OCI-LY7 (cell line): ENCODE measurements around the gene HPN. TPM values are rescaled to one million over a fixed set of nuclear protein-coding genes. Genes with fewer than 3 reads are reported as not detected.

Source experiments
- BruUV-seq: library from RNA; stranded (reverse); fragments of 400-500 nt; replicated peaks from 2 replicates; lab custom pipeline; 2021; lab: Mats Ljungman, UMichigan
- CTCF ChIA-PET: fragments of 300-600 bp; sonication (Branson Sonifier 250); formaldehyde crosslinking; loops from one replicate; lab custom pipeline; 2022; ENCODE audit warnings: antibody characterized with exemption; ENCODE audit not compliant: unreplicated experiment; lab: Charles Lee
- POLR2A ChIA-PET: fragments of 300-600 bp; sonication (Branson Sonifier 250); formaldehyde crosslinking; loops from one replicate; lab custom pipeline; 2022; ENCODE audit warnings: antibody characterized with exemption; lab: Charles Lee
- DNase-seq: peaks from one replicate; pipeline ENCODE4 v3.0.0-alpha.2; 2015; ENCODE audit warnings: low spot score
- H2AFZ ChIP-seq: fragments of 200-600 bp; sonication (generic), shearing (Covaris generic); 2 replicates; pipeline ENCODE4 v1.6.1; 2014; ENCODE audit warnings: mild to moderate bottlenecking, antibody characterized with exemption, low read length, moderate library complexity
- H3K27ac ChIP-seq: fragments of 200-600 bp; sonication (generic); 2 replicates; pipeline ENCODE4 v1.5.1; 2014; ENCODE audit warnings: mixed run types, low read depth, mild to moderate bottlenecking, moderate library complexity, low read length, inconsistent platforms; ENCODE audit not compliant: poor library complexity, severe bottlenecking
- H3K36me3 ChIP-seq: fragments of 200-600 bp; sonication (generic); 2 replicates; pipeline ENCODE4 v1.6.1; 2014; ENCODE audit warnings: mild to moderate bottlenecking, antibody characterized with exemption, low read length, moderate library complexity, mixed read lengths; ENCODE audit not compliant: insufficient read depth
- H3K4me1 ChIP-seq: fragments of 200-600 bp; sonication (generic); 2 replicates; pipeline ENCODE4 v1.5.1; 2014; ENCODE audit warnings: mild to moderate bottlenecking, low read length; ENCODE audit not compliant: insufficient read depth, poor library complexity, severe bottlenecking
- H3K4me2 ChIP-seq: fragments of 200-600 bp; sonication (generic); 2 replicates; pipeline ENCODE4 v1.6.1; 2014; ENCODE audit warnings: mild to moderate bottlenecking, low read length
- H3K4me3 ChIP-seq: fragments of 200-600 bp; sonication (generic); 2 replicates; pipeline ENCODE4 v1.5.1; 2014; ENCODE audit warnings: mild to moderate bottlenecking, low read depth, low read length; ENCODE audit not compliant: poor library complexity, severe bottlenecking
- H3K79me2 ChIP-seq: fragments of 200-600 bp; sonication (generic); 2 replicates; pipeline ENCODE4 v1.6.1; 2016; ENCODE audit warnings: low read depth, mild to moderate bottlenecking, low read length, moderate library complexity, mixed read lengths; ENCODE audit not compliant: insufficient read depth
- H3K9me2 ChIP-seq: fragments of 200-600 bp; sonication (generic); 2 replicates; pipeline ENCODE4 v1.6.1; 2016; ENCODE audit warnings: mild to moderate bottlenecking, low read length, mixed read lengths; ENCODE audit not compliant: insufficient read depth
- H3K9me3 ChIP-seq: fragments of 200-600 bp; sonication (generic); 2 replicates; pipeline ENCODE4 v1.6.1; 2014; ENCODE audit warnings: mild to moderate bottlenecking, mixed run types, low read length, mixed read lengths
- H4K20me1 ChIP-seq: fragments of 200-600 bp; sonication (generic); 2 replicates; pipeline ENCODE4 v1.6.1; 2014; ENCODE audit warnings: mild to moderate bottlenecking, antibody characterized with exemption, low read length, moderate library complexity, mixed read lengths; ENCODE audit not compliant: insufficient read depth
- EZH2phosphoT487 ChIP-seq: fragments of 200-600 bp; sonication (generic); IDR thresholded peaks from 2 replicates; pipeline ENCODE4 v1.6.1; 2018; ENCODE audit warnings: low read depth, borderline replicate concordance, mild to moderate bottlenecking, mixed run types, antibody characterized with exemption, low read length, moderate library complexity, mixed read lengths
- intact Hi-C: fragments of 100-400 bp; cut with micrococcal nuclease; formaldehyde crosslinking; loops from one replicate; pipeline ENCODE4 v1.10.0; 2022; ENCODE audit not compliant: unreplicated experiment
- total RNA-seq, 2 experiments: library from RNA; depleted of rRNA in 1 of 2; stranded (reverse); fragments of >200 nt in 1 of 2; shearing (Covaris generic) in 1 of 2; gene quantifications; 2 replicates each; pipeline ENCODE4 v1.2.3, GENCODE V29; 2014 to 2022
- TF ChIP-seq, protein P1 (sequence below): fragments of 200-600 bp; sonication (generic); conservative IDR thresholded peaks from 2 replicates; pipeline ENCODE4 v1.5.1; 2014; ENCODE audit warnings: mild to moderate bottlenecking, antibody characterized with exemption, low read length, moderate library complexity, mixed read lengths

HPN gene
- total RNA-seq, 2 experiments from 2014 or later, result 0.17 to 0.19 TPM

GRCh38 chr19:35033067-35034004, 8.2 kb upstream of the HPN start:
- Histone ChIP-seq H3K4me2 (no peak overlapping the region), H3K9me3 (no peaks in the 10 kb centered on the region), H3K4me1 (peaks cover 5% of the 10 kb centered on the region), H3K9me2 (no peaks in the 10 kb centered on the region), H3K36me3 (peaks cover 2% of the 10 kb centered on the region), H3K4me3 (no peak overlapping the region), H4K20me1 (no peaks in the 10 kb centered on the region), H2AFZ (no peak overlapping the region), H3K79me2 (no peaks in the 10 kb centered on the region), H3K27ac (no peak overlapping the region)
- ChIA-PET POLR2A (no interaction called here), CTCF (no interaction called here)
- TF ChIP-seq EZH2phosphoT487, result no peak
- TF ChIP-seq, protein P1, sequence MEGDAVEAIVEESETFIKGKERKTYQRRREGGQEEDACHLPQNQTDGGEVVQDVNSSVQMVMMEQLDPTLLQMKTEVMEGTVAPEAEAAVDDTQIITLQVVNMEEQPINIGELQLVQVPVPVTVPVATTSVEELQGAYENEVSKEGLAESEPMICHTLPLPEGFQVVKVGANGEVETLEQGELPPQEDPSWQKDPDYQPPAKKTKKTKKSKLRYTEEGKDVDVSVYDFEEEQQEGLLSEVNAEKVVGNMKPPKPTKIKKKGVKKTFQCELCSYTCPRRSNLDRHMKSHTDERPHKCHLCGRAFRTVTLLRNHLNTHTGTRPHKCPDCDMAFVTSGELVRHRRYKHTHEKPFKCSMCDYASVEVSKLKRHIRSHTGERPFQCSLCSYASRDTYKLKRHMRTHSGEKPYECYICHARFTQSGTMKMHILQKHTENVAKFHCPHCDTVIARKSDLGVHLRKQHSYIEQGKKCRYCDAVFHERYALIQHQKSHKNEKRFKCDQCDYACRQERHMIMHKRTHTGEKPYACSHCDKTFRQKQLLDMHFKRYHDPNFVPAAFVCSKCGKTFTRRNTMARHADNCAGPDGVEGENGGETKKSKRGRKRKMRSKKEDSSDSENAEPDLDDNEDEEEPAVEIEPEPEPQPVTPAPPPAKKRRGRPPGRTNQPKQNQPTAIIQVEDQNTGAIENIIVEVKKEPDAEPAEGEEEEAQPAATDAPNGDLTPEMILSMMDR, result no peak
- DNase-seq, result no peak
- no TSS peak for BruUV-seq
- intact Hi-C loops, result no loop called here

- CTCF ChIA-PET, result no interaction called here
- Histone ChIP-seq H3K79me2 (no peaks in the 10 kb centered on the region), H3K36me3 (no peaks in the 10 kb centered on the region), H2AFZ (no peak overlapping the region), H3K4me3 (no peak overlapping the region), H3K4me2 (no peak overlapping the region), H3K9me3 (no peaks in the 10 kb centered on the region), H3K27ac (no peak overlapping the region), H3K4me1 (peaks cover 8% of the 10 kb centered on the region), H3K9me2 (no peaks in the 10 kb centered on the region), H4K20me1 (no peaks in the 10 kb centered on the region)
- intact Hi-C loops, result no loop called here
- no TSS peak for BruUV-seq
- no peak for DNase-seq
- no peak for TF ChIP-seq EZH2phosphoT487
- TF ChIP-seq, protein P1, result no peak
- POLR2A ChIA-PET, result no interaction called here
These were observed 7.5 kb upstream of the HPN start for GRCh38 chr19:35034005-35034502.
